Ishikawa (cell line): ENCODE data around the gene HPS4.

Experiments used
- CEBPB ChIP-seq: IDR thresholded peaks from 2 replicates; pipeline ENCODE4 v1.6.1; 2012
- CREB1 ChIP-seq: IDR thresholded peaks from 2 replicates; pipeline ENCODE4 v1.6.1; 2012; ENCODE audit warnings: low read depth
- EGR1 ChIP-seq: IDR thresholded peaks from 2 replicates; pipeline ENCODE4 v1.6.1; 2012
- EP300 ChIP-seq: IDR thresholded peaks from 2 replicates; pipeline ENCODE4 v1.6.1; 2012; ENCODE audit warnings: borderline replicate concordance
- FOXM1 ChIP-seq: IDR thresholded peaks from 2 replicates; pipeline ENCODE4 v1.6.1; 2012; ENCODE audit warnings: low read depth, borderline replicate concordance
- NFIC ChIP-seq: IDR thresholded peaks from 2 replicates; pipeline ENCODE4 v1.6.1; 2012
- RAD21 ChIP-seq: IDR thresholded peaks from 2 replicates; pipeline ENCODE4 v1.6.1; 2012; ENCODE audit warnings: low read depth
- TAF1 ChIP-seq: IDR thresholded peaks from 2 replicates; pipeline ENCODE4 v1.6.1; 2012; ENCODE audit warnings: low read depth, mild to moderate bottlenecking
- TCF12 ChIP-seq: IDR thresholded peaks from 2 replicates; pipeline ENCODE4 v1.6.1; 2012; ENCODE audit warnings: low read depth
- TEAD4 ChIP-seq: IDR thresholded peaks from 2 replicates; pipeline ENCODE4 v1.6.1; 2012
- YY1 ChIP-seq: IDR thresholded peaks from 2 replicates; pipeline ENCODE4 v1.6.1; 2012; ENCODE audit warnings: low read depth
- ZBTB7A ChIP-seq: IDR thresholded peaks from 2 replicates; pipeline ENCODE4 v1.6.1; 2012; ENCODE audit warnings: low read depth
- TF ChIP-seq, protein P1 (sequence below): IDR thresholded peaks from 2 replicates; pipeline ENCODE4 v1.6.1; 2012; ENCODE audit warnings: low read depth, mild to moderate bottlenecking
- TF ChIP-seq, protein P2 (sequence below): IDR thresholded peaks from 2 replicates; pipeline ENCODE4 v1.6.1; 2012
- TF ChIP-seq, protein P3 (sequence below): IDR thresholded peaks from 2 replicates; pipeline ENCODE4 v1.6.1; 2012

HPS4 gene

DNA sequence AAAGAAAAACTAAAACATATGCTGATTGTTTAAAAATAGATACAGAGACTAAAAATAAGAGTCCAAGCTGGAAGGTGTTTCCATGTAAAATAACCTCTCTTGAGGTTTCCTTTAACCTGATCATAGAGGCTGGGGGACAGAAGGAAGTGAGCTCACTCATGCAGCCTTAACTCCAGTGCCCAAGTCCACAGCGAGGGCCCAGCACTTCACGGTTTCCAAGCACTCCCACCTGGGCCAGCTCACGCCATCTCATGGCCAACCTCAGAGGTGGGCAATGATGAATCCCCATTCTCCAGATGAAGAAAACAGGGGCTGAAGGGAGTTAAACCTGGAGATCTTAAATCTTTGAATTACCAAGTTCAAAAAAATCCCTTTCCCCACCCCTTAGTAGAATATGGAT, 43.6 kb upstream of the HPS4 start:
- TF ChIP-seq, protein P1, sequence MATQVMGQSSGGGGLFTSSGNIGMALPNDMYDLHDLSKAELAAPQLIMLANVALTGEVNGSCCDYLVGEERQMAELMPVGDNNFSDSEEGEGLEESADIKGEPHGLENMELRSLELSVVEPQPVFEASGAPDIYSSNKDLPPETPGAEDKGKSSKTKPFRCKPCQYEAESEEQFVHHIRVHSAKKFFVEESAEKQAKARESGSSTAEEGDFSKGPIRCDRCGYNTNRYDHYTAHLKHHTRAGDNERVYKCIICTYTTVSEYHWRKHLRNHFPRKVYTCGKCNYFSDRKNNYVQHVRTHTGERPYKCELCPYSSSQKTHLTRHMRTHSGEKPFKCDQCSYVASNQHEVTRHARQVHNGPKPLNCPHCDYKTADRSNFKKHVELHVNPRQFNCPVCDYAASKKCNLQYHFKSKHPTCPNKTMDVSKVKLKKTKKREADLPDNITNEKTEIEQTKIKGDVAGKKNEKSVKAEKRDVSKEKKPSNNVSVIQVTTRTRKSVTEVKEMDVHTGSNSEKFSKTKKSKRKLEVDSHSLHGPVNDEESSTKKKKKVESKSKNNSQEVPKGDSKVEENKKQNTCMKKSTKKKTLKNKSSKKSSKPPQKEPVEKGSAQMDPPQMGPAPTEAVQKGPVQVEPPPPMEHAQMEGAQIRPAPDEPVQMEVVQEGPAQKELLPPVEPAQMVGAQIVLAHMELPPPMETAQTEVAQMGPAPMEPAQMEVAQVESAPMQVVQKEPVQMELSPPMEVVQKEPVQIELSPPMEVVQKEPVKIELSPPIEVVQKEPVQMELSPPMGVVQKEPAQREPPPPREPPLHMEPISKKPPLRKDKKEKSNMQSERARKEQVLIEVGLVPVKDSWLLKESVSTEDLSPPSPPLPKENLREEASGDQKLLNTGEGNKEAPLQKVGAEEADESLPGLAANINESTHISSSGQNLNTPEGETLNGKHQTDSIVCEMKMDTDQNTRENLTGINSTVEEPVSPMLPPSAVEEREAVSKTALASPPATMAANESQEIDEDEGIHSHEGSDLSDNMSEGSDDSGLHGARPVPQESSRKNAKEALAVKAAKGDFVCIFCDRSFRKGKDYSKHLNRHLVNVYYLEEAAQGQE = no peak
- TF ChIP-seq EP300 (no peak), CEBPB (no peak)

DNA sequence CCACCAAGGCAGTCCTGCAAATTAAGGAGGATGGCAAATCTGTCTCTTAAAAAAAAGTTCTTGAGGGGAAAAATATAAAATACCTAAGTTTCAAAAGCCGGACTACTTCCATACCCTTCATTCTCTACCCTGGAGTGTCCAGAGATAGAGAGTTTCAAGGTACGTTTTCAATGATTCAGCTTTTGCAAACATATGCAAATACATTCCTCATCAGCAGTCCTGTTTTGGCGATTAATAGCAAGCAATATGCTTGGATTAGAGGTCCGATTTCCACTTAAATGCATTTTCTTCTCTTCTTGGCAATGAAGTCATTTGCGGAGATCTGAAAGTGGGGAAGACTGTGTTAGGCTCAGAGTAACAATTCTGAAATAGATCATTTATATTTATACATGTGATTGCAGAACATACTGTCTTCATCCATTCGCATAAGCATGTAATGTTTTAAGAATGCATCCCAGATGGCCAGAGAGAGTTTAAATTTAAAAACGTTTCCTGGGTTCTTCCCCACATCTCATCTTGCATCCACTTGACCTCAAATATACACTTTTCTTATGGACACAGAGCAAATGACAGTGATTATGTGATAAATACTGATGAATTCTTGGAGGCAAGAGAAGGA, 42.5 kb upstream of the HPS4 start:
- no peak for TF ChIP-seq ZBTB7A
- no peak for TF ChIP-seq TAF1
- TF ChIP-seq CEBPB = no peak
- TF ChIP-seq, protein P1 = no peak
- TF ChIP-seq TCF12 = no peak
- TF ChIP-seq NFIC = no peak
- TF ChIP-seq, protein P2, sequence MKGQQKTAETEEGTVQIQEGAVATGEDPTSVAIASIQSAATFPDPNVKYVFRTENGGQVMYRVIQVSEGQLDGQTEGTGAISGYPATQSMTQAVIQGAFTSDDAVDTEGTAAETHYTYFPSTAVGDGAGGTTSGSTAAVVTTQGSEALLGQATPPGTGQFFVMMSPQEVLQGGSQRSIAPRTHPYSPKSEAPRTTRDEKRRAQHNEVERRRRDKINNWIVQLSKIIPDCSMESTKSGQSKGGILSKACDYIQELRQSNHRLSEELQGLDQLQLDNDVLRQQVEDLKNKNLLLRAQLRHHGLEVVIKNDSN = no peak
- TF ChIP-seq YY1 = no peak
- no peak for TF ChIP-seq EP300
- TF ChIP-seq FOXM1 = no peak
- TF ChIP-seq, protein P3, sequence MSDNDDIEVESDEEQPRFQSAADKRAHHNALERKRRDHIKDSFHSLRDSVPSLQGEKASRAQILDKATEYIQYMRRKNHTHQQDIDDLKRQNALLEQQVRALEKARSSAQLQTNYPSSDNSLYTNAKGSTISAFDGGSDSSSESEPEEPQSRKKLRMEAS = no peak
- TF ChIP-seq EGR1 = no peak
- no peak for TF ChIP-seq TEAD4
- TF ChIP-seq CREB1 = no peak
- TF ChIP-seq RAD21 = no peak

DNA sequence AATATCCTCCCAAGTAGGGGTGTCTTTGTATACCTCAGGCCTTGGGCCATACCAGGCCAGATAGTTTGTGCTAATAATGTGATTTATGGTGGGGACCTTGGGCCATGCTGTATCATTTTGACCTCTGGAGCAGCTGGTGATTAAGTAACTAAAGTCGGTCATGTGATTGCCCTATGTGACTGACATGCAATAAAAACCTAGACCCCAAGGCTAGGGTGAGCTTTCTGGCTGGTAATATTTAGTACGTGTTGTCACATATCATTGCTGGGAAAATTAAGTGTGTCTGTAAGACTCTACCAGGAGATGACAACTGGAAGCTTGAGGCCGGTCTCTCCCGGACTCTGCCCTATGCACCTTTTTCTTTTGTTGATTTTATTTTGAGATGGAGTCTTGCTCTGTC, 41.3 kb upstream of the HPS4 start:
- TF ChIP-seq FOXM1 (no peak), TAF1 (no peak), CREB1 (no peak), ZBTB7A (no peak), TCF12 (no peak), RAD21 (no peak), CEBPB (no peak), TEAD4 (no peak), NFIC (no peak), EP300 (no peak), YY1 (no peak), EGR1 (no peak)
- TF ChIP-seq, protein P2 = no peak
- TF ChIP-seq, protein P3 = no peak
- TF ChIP-seq, protein P1 = no peak

DNA sequence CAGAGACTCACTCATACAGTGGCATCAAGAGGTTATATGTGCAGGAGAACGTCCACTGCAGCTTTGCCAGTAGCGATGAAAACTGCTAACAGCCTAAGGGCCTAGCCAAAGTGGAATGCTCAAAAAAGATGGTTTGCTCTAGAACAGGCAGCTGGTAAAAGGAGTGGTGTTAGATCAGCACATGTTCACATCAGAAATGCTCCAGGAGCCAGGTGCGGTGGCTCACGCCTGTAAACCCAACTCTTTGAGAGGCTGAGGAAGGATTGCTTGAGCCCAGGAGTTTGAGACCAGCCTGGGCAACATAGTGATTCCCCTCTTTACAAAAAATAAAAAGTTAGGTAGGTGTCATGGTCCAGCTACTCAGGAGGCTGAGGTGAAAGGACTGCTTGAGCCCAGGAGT, 39.0 kb upstream of the HPS4 start:
- TF ChIP-seq EGR1 = no peak
- no peak for TF ChIP-seq TEAD4
- TF ChIP-seq, protein P1 = no peak
- no peak for TF ChIP-seq TCF12
- no peak for TF ChIP-seq YY1
- no peak for TF ChIP-seq ZBTB7A
- TF ChIP-seq EP300 = no peak
- no peak for TF ChIP-seq CEBPB
- TF ChIP-seq, protein P3 = no peak
- no peak for TF ChIP-seq RAD21
- TF ChIP-seq, protein P2 = no peak
- TF ChIP-seq TAF1 = no peak
- TF ChIP-seq CREB1 = no peak
- TF ChIP-seq FOXM1 = no peak
